ENCODE data around the gene TOM1L2. TPM values are rescaled to one million over a fixed set of nuclear protein-coding genes. Genes with fewer than 3 reads are reported as not detected.

Gene TOM1L2
- total and polyA plus RNA-seq, 2 of the 4 experiments (the other 2 are of a cell fraction) = 34.4 to 51.7 TPM

GRCh38 chr17:17820046-17820445 is 152.2 kb downstream of the TOM1L2 start:
- Histone ChIP-seq H2AK9ac (replicated peaks; ENCODE audit: low read depth, low read length, poor library complexity) (peak overlapping the region; percentile 50), H3K9me1 (ENCODE audit: insufficient read depth, low read length) (peaks cover 36% of the 10 kb centered on the region), H2BK20ac (ENCODE audit: low read depth, low read length) (no peak overlapping the region), H3K27me3 (ENCODE audit: control insufficient read depth, insufficient read depth, low read length) (no peaks in the 10 kb centered on the region), H2AFZ (replicated peaks; ENCODE audit: low read length, poor library complexity) (no peak overlapping the region), H3K4me3 (ENCODE audit: insufficient read depth, low read depth, low read length) (no peak overlapping the region), H3K14ac (replicated peaks; ENCODE audit: low read depth, low read length) (no peak overlapping the region), H4K91ac (ENCODE audit: insufficient read depth, low read depth, low read length) (no peak overlapping the region), H3K23ac (ENCODE audit: low read depth, low read length) (no peak overlapping the region), H2AK5ac (ENCODE audit: low read depth, low read length) (peak overlapping the region; percentile 66), H3K27ac (ENCODE audit: insufficient read depth, low read length) (no peak overlapping the region), H2BK120ac (ENCODE audit: low read depth, low read length) (no peak overlapping the region), H4K8ac (ENCODE audit: low read depth in 2 of 2, low read length in 2 of 2) (no peak overlapping the region), H3K4ac (ENCODE audit: low read depth, low read length) (peak overlapping the region; percentile 35; the same call in 1 of the 2 replicates), H2BK15ac (ENCODE audit: low read depth, low read length) (no peak overlapping the region), H3K4me2 (ENCODE audit: low read depth, low read length) (no peak overlapping the region), H2BK5ac (ENCODE audit: low read depth, low read length, poor library complexity, severe bottlenecking) (no peak overlapping the region), H3K9ac (ENCODE audit: low read depth, low read length) (no peak overlapping the region), H3K36me3 (ENCODE audit: control insufficient read depth, insufficient read depth, low read length) (peaks cover 39% of the 10 kb centered on the region), H3K79me1 (ENCODE audit: low read depth in 1 of 2, low read length in 2 of 2) (peaks cover 34 to 74% of the 10 kb centered on the region in 2 experiments), H4K20me1 (ENCODE audit: insufficient read depth, low read length) (peaks cover 75% of the 10 kb centered on the region), H3K4me1 (ENCODE audit: control insufficient read depth, insufficient read depth, low read length) (peaks cover 52% of the 10 kb centered on the region), H3K56ac (ENCODE audit: extremely low read depth, insufficient read depth, low read length) (no peak overlapping the region), H3K9me3 (ENCODE audit: control insufficient read depth, insufficient read depth, low read length) (no peaks in the 10 kb centered on the region), H4K5ac (ENCODE audit: low read depth, low read length) (no peak overlapping the region), H3K18ac (ENCODE audit: low read depth, low read length) (no peak overlapping the region)
- ChIA-PET POLR2A (ENCODE audit: unreplicated experiment) (no interaction called here), CTCF (no interaction called here)
- BruUV-seq (replicated peaks) = no TSS peak
- 89% methylated on average over 3 of the region's 10 CpGs; no CpG with 5 or more reads in 1 of the 2 experiments for WGBS, 2 experiments (ENCODE audit: extremely low coverage in 2 of 2, insufficient read length in 1 of 2)
- in situ Hi-C loops (cut with MboI; ENCODE audit: low sequenced_read_pairs) (no loop called here), dilution Hi-C loops (cut with HindIII; ENCODE audit: low sequenced_read_pairs, unreplicated experiment) (no loop called here), intact Hi-C loops (cut with micrococcal nuclease) (no loop called here)
- no peak for ATAC-seq (ENCODE audit: low read depth)
- no peak for TF ChIP-seq ELK1 (IDR thresholded peaks at IDR 0.05; ENCODE audit: borderline replicate concordance, low read depth, low read length)
- TF ChIP-seq MAFK (IDR thresholded peaks at IDR 0.05; ENCODE audit: low read depth, low read length) = no peak
- no peak for DNase-seq

Data from IMR-90 (cell line).